ENCODE results near the gene DBN1.

DNA sequence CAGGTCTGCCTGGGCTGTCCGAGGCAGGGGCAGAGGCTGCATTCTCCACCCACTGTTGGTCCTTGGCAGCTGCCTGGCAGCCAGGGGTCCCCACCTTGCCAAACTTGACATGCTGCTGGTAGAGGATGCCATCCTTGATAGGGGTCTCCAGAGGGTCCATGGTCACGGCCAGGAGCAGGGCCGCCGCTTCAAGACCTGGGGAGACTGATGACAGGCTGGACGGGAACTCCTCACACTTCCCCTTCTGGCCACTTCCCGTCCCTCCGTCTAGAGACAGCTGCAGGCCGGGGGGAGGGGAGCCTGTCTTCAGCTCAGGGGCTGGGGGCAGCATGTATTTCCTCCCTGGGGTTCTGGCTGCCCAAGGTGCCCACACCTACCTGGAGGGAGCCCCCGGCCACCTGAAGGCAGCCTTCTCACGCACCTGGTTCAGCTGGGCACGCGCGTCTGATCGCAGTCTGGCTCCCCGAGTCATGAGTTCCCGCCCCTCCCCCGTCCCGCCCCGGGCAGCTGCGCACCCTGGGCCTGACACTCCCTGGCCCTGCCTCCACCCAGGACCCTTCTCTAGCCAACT, 36.0 kb upstream of the DBN1 start, which contains the start of gene DOK3:
- TF ChIP-seq, protein P1, sequence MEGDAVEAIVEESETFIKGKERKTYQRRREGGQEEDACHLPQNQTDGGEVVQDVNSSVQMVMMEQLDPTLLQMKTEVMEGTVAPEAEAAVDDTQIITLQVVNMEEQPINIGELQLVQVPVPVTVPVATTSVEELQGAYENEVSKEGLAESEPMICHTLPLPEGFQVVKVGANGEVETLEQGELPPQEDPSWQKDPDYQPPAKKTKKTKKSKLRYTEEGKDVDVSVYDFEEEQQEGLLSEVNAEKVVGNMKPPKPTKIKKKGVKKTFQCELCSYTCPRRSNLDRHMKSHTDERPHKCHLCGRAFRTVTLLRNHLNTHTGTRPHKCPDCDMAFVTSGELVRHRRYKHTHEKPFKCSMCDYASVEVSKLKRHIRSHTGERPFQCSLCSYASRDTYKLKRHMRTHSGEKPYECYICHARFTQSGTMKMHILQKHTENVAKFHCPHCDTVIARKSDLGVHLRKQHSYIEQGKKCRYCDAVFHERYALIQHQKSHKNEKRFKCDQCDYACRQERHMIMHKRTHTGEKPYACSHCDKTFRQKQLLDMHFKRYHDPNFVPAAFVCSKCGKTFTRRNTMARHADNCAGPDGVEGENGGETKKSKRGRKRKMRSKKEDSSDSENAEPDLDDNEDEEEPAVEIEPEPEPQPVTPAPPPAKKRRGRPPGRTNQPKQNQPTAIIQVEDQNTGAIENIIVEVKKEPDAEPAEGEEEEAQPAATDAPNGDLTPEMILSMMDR (IDR thresholded peaks at IDR 0.05; ENCODE audit: low read depth, low read length), result no peak
- no peak for TF ChIP-seq EZH2phosphoT487 (IDR thresholded peaks at IDR 0.05; ENCODE audit: low read depth)
